Effector CD4-positive, alpha-beta T cell (primary cell): Measurements from ENCODE around the gene TP73.
A peak's percentile ranks its signal among the peaks of the same experiment; 100 is the strongest.

Experiments
- DNase-seq: peaks from one replicate; pipeline ENCODE4 v3.0.0-alpha.2; 2020

Gene TP73

GRCh38 chr1:3690282-3691065 is 38.2 kb downstream of the TP73 start:
- no peak for DNase-seq

- DNase-seq = no peak
Observed at GRCh38 chr1:3691421-3692204, 39.3 kb downstream of the TP73 start.

GRCh38 chr1:3692598-3692997 is 40.3 kb downstream of the TP73 start:
- no peak for DNase-seq

- DNase-seq = no peak
Observed at GRCh38 chr1:3693321-3693720, 41.0 kb downstream of the TP73 start.

- peak; percentile 8 for DNase-seq
Observed at GRCh38 chr1:3695326-3696217, 43.3 kb downstream of the TP73 start.

- no peak for DNase-seq
Observed at GRCh38 chr1:3696689-3697088, 44.4 kb downstream of the TP73 start.

- no peak for DNase-seq
Observed at GRCh38 chr1:3697104-3697503, 44.8 kb downstream of the TP73 start.

GRCh38 chr1:3697810-3698209 is 45.5 kb downstream of the TP73 start:
- DNase-seq = no peak

- no peak for DNase-seq
Observed at GRCh38 chr1:3698660-3699408, 46.5 kb downstream of the TP73 start.

- DNase-seq = no peak
Observed at GRCh38 chr1:3699596-3699995, 47.3 kb downstream of the TP73 start.

- no peak for DNase-seq
Observed at GRCh38 chr1:3700631-3701030, 48.3 kb downstream of the TP73 start.

- no peak for DNase-seq
Observed at GRCh38 chr1:3702528-3702927, 50.2 kb downstream of the TP73 start.

GRCh38 chr1:3702990-3703728 is 50.8 kb downstream of the TP73 start:
- no peak for DNase-seq

GRCh38 chr1:3703786-3704371 is 51.6 kb downstream of the TP73 start:
- no peak for DNase-seq

- no peak for DNase-seq
Observed at GRCh38 chr1:3705341-3705950, 53.1 kb downstream of the TP73 start.

GRCh38 chr1:3706651-3707297 is 54.5 kb downstream of the TP73 start:
- DNase-seq = no peak

- no peak for DNase-seq
Observed at GRCh38 chr1:3707298-3707938, 55.1 kb downstream of the TP73 start.

- DNase-seq = no peak
Observed at GRCh38 chr1:3707939-3708328, 55.6 kb downstream of the TP73 start.

GRCh38 chr1:3708791-3709190 is 56.5 kb downstream of the TP73 start:
- DNase-seq = no peak

GRCh38 chr1:3710251-3710650 is 57.9 kb downstream of the TP73 start:
- DNase-seq = no peak
